Activated naive CD4-positive, alpha-beta T cell treated with anti-CD3 and anti-CD28 coated beads for 36 hours (primary cell): ENCODE results near the gene CD300A. TPM values are rescaled to one million over a fixed set of nuclear protein-coding genes. Genes with fewer than 3 reads are reported as not detected.
A peak's percentile ranks its signal among the peaks of the same experiment; 100 is the strongest.

Source experiments
- CTCF ChIA-PET: fragments of 350-600 bp; sonication (Branson Sonifier 250); formaldehyde crosslinking; loops from one replicate; lab custom pipeline; 2021; ENCODE audit warnings: antibody characterized with exemption; lab: Charles Lee
- DNase-seq: peaks from one replicate; pipeline ENCODE4 v3.0.0-alpha.2; 2020
- H3K27ac Mint-ChIP-seq: one replicate; pipeline ENCODE4 v1.8.0; 2021; ENCODE audit warnings: mild to moderate bottlenecking, mixed read lengths
- H3K27me3 Mint-ChIP-seq: one replicate; pipeline ENCODE4 v1.8.0; 2021; ENCODE audit warnings: low read depth, mixed read lengths
- H3K36me3 Mint-ChIP-seq: one replicate; pipeline ENCODE4 v1.8.0; 2021; ENCODE audit warnings: low read depth, mixed read lengths
- H3K4me1 Mint-ChIP-seq: one replicate; pipeline ENCODE4 v1.8.0; 2021; ENCODE audit warnings: low read depth, mixed read lengths
- H3K4me3 Mint-ChIP-seq: one replicate; pipeline ENCODE4 v1.8.0; 2021; ENCODE audit warnings: mild to moderate bottlenecking, moderate library complexity, mixed read lengths
- H3K9me3 Mint-ChIP-seq: one replicate; pipeline ENCODE4 v1.8.0; 2021; ENCODE audit warnings: mixed read lengths
- intact Hi-C: fragments of 100-400 bp; cut with micrococcal nuclease; formaldehyde crosslinking; loops from one replicate; pipeline ENCODE4 v1.15.1; 2023
- total RNA-seq, 2 experiments: library from RNA; stranded (reverse); gene quantifications; one replicate each; pipeline ENCODE4 v1.2.3, GENCODE V29; 2021

The CD300A gene
- total RNA-seq, 2 experiments from 2014 or later = 1.3 to 1.8 TPM

- Mint-ChIP-seq H3K27ac (no peak overlapping the region), H3K9me3 (no peaks in the 10 kb centered on the region)
Observed at GRCh38 chr17:74460241-74460640, 6.2 kb upstream of the CD300A start.

GRCh38 chr17:74460996-74461395, 5.4 kb upstream of the CD300A start:
- H3K27me3 Mint-ChIP-seq = no peaks in the 10 kb centered on the region
- CTCF ChIA-PET = interaction anchor here (0.6 to 1.1 kb wide), 3 partner anchors 22 to 220 kb away, joined by 3 to 4 read pairs (median 3); no protein-coding TSS in a partner anchor
- H3K27ac Mint-ChIP-seq = no peak overlapping the region
- H3K4me3 Mint-ChIP-seq = no peak overlapping the region
- DNase-seq = no peak
- H3K36me3 Mint-ChIP-seq = no peaks in the 10 kb centered on the region
- intact Hi-C loops = no loop called here
- H3K9me3 Mint-ChIP-seq = no peaks in the 10 kb centered on the region
- H3K4me1 Mint-ChIP-seq = peaks cover 20% of the 10 kb centered on the region

More at GRCh38 chr17:74460241-74460640, 6.2 kb upstream of the CD300A start:
- intact Hi-C loops = no loop called here
- no peak for DNase-seq
- H3K4me1 Mint-ChIP-seq = peaks cover 20% of the 10 kb centered on the region
- no peaks in the 10 kb centered on the region for H3K27me3 Mint-ChIP-seq
- CTCF ChIA-PET = no interaction called here
- H3K36me3 Mint-ChIP-seq = no peaks in the 10 kb centered on the region
- no peak overlapping the region for H3K4me3 Mint-ChIP-seq

- DNase-seq = no peak
- H3K27ac Mint-ChIP-seq = no peak overlapping the region
- intact Hi-C loops = no loop called here
- peaks cover 20% of the 10 kb centered on the region for H3K4me1 Mint-ChIP-seq
- CTCF ChIA-PET = interaction anchor here (0.6 to 1.1 kb wide), 2 partner anchors 23 to 220 kb away, joined by 3 to 4 read pairs; no protein-coding TSS in a partner anchor
- no peaks in the 10 kb centered on the region for H3K36me3 Mint-ChIP-seq
- H3K27me3 Mint-ChIP-seq = no peaks in the 10 kb centered on the region
- no peak overlapping the region for H3K4me3 Mint-ChIP-seq
- H3K9me3 Mint-ChIP-seq = no peaks in the 10 kb centered on the region
Observed at GRCh38 chr17:74461611-74462010, 4.8 kb upstream of the CD300A start.

- Mint-ChIP-seq H3K4me3 (no peak overlapping the region), H3K27ac (no peak overlapping the region), H3K4me1 (peaks cover 25% of the 10 kb centered on the region), H3K27me3 (no peaks in the 10 kb centered on the region), H3K9me3 (no peaks in the 10 kb centered on the region), H3K36me3 (no peaks in the 10 kb centered on the region)
- no peak for DNase-seq
- CTCF ChIA-PET = interaction anchor here (0.7 to 0.9 kb wide), 3 partner anchors 9 to 85 kb away, joined by 3 read pairs; no protein-coding TSS in a partner anchor
- intact Hi-C loops = no loop called here
Observed at GRCh38 chr17:74464730-74465377, 1.6 kb upstream of the CD300A start.

- H3K36me3 Mint-ChIP-seq = no peaks in the 10 kb centered on the region
- intact Hi-C loops = loop anchor here (2.0 kb wide), 1 partner anchor 49 kb away; no protein-coding TSS in a partner anchor
- H3K27ac Mint-ChIP-seq = no peak overlapping the region
- no peaks in the 10 kb centered on the region for H3K9me3 Mint-ChIP-seq
- H3K27me3 Mint-ChIP-seq = no peaks in the 10 kb centered on the region
- H3K4me3 Mint-ChIP-seq = no peak overlapping the region
- CTCF ChIA-PET = interaction anchor here (0.6 to 1.1 kb wide), 4 partner anchors 9 to 259 kb away, joined by 3 to 7 read pairs (median 4); no protein-coding TSS in a partner anchor
- peaks cover 25% of the 10 kb centered on the region for H3K4me1 Mint-ChIP-seq
- no peak for DNase-seq
Observed at GRCh38 chr17:74465378-74466110, 890 bp upstream of the CD300A start.

GRCh38 chr17:74466828-74467184, 372 bp downstream of the CD300A start:
- DNase-seq = peak; percentile 34
- H3K9me3 Mint-ChIP-seq = no peaks in the 10 kb centered on the region
- H3K36me3 Mint-ChIP-seq = no peaks in the 10 kb centered on the region
- H3K4me1 Mint-ChIP-seq = peaks cover 25% of the 10 kb centered on the region
- intact Hi-C loops = loop anchor here (2.0 kb wide), 1 partner anchor 48 kb away; no protein-coding TSS in a partner anchor
- H3K27ac Mint-ChIP-seq = peak overlapping the region; percentile 73
- H3K27me3 Mint-ChIP-seq = no peaks in the 10 kb centered on the region
- CTCF ChIA-PET = interaction anchor here (1.1 kb wide), 2 partner anchors 10 to 98 kb away, joined by 5 to 7 read pairs; no protein-coding TSS in a partner anchor
- no peak overlapping the region for H3K4me3 Mint-ChIP-seq

GRCh38 chr17:74467221-74467951, 952 bp downstream of the CD300A start:
- Mint-ChIP-seq H3K27ac (peak overlapping the region; percentile 7), H3K27me3 (no peaks in the 10 kb centered on the region), H3K9me3 (no peaks in the 10 kb centered on the region), H3K4me3 (no peak overlapping the region), H3K36me3 (no peaks in the 10 kb centered on the region), H3K4me1 (peaks cover 25% of the 10 kb centered on the region)
- intact Hi-C loops = loop anchor here (2.0 kb wide), 1 partner anchor 47 kb away; no protein-coding TSS in a partner anchor
- no peak for DNase-seq
- CTCF ChIA-PET = interaction anchor here (0.6 kb wide), 1 partner anchor 64 kb away, joined by 3 read pairs; no protein-coding TSS in a partner anchor

- Mint-ChIP-seq H3K4me3 (no peak overlapping the region), H3K36me3 (peaks cover 8% of the 10 kb centered on the region)
Observed at GRCh38 chr17:74471341-74471740, 4.9 kb downstream of the CD300A start.

GRCh38 chr17:74472890-74473289, 6.5 kb downstream of the CD300A start:
- Mint-ChIP-seq H3K4me3 (no peak overlapping the region), H3K4me1 (peaks cover 15% of the 10 kb centered on the region), H3K9me3 (peaks cover 17% of the 10 kb centered on the region), H3K36me3 (peaks cover 8% of the 10 kb centered on the region), H3K27me3 (no peaks in the 10 kb centered on the region), H3K27ac (no peak overlapping the region)
- CTCF ChIA-PET = interaction anchor here (2.1 kb wide), 1 partner anchor 15 kb away, joined by 11 read pairs; no protein-coding TSS in a partner anchor
- intact Hi-C loops = no loop called here
- DNase-seq = no peak

More at GRCh38 chr17:74471341-74471740, 4.9 kb downstream of the CD300A start:
- intact Hi-C loops = no loop called here
- H3K27ac Mint-ChIP-seq = no peak overlapping the region
- no peaks in the 10 kb centered on the region for H3K27me3 Mint-ChIP-seq
- CTCF ChIA-PET = interaction anchor here (0.8 to 2.1 kb wide), 5 partner anchors 9 to 103 kb away, joined by 3 to 11 read pairs (median 5); no protein-coding TSS in a partner anchor
- H3K9me3 Mint-ChIP-seq = peaks cover 12% of the 10 kb centered on the region
- no peak for DNase-seq
- peaks cover 21% of the 10 kb centered on the region for H3K4me1 Mint-ChIP-seq

GRCh38 chr17:74473294-74473693, 6.9 kb downstream of the CD300A start:
- intact Hi-C loops = no loop called here
- DNase-seq = no peak
- peaks cover 8% of the 10 kb centered on the region for H3K36me3 Mint-ChIP-seq
- H3K9me3 Mint-ChIP-seq = peaks cover 17% of the 10 kb centered on the region
- H3K4me1 Mint-ChIP-seq = peaks cover 17% of the 10 kb centered on the region
- no peaks in the 10 kb centered on the region for H3K27me3 Mint-ChIP-seq
- H3K27ac Mint-ChIP-seq = no peak overlapping the region
- no peak overlapping the region for H3K4me3 Mint-ChIP-seq
- CTCF ChIA-PET = no interaction called here

GRCh38 chr17:74474043-74474792, 7.8 kb downstream of the CD300A start:
- CTCF ChIA-PET = no interaction called here

More at GRCh38 chr17:74474043-74474792, 7.8 kb downstream of the CD300A start:
- peaks cover 8% of the 10 kb centered on the region for H3K36me3 Mint-ChIP-seq
- peaks cover 17% of the 10 kb centered on the region for H3K9me3 Mint-ChIP-seq
- no peaks in the 10 kb centered on the region for H3K27me3 Mint-ChIP-seq
- no peak overlapping the region for H3K4me3 Mint-ChIP-seq
- intact Hi-C loops = no loop called here
- H3K4me1 Mint-ChIP-seq = peaks cover 27% of the 10 kb centered on the region
- no peak overlapping the region for H3K27ac Mint-ChIP-seq
- peak; percentile 48 for DNase-seq
